ENCODE measurements around the gene FRMPD4. TPM values are rescaled to one million over a fixed set of nuclear protein-coding genes. Genes with fewer than 3 reads are reported as not detected.

FRMPD4 gene
- total RNA-seq, 2 donors from 2014 or later = not detected

- Mint-ChIP-seq H3K9me3 (no peaks in the 10 kb centered on the region), H3K27me3 (peaks cover 5% of the 10 kb centered on the region), H3K4me1 (no peaks in the 10 kb centered on the region), H3K4me3 (no peak overlapping the region), H3K36me3 (ENCODE audit: low read depth) (no peaks in the 10 kb centered on the region), H3K27ac (no peak overlapping the region)
- ATAC-seq (replicated peaks) = no peak
Measured at GRCh38 chrX:12301288-12301687, 163.0 kb downstream of the FRMPD4 start.

DNA sequence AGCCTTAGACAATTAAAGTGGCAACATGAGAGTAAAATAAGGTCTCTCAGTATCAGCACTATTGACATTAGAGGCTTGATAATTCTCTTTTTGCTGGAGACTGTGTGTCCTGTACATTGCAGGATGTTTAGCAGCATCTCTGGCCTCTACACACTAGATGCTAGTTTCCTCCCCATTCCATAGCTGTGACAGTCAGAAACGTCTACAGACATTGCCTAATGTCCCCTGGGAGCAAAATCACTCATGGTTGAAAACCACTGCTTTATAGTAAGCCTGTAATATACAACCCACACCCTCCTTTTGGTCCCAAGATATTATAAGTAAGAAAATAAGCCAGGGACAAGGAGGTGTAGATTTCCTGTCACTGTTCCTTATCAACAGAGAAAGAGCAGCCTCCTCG lies 166.0 kb downstream of the FRMPD4 start:
- H3K9me3 Mint-ChIP-seq = no peaks in the 10 kb centered on the region
- no peak overlapping the region for H3K27ac Mint-ChIP-seq
- H3K36me3 Mint-ChIP-seq (ENCODE audit: low read depth) = no peaks in the 10 kb centered on the region
- ATAC-seq (replicated peaks) = no peak
- no peak overlapping the region for H3K4me3 Mint-ChIP-seq
- H3K4me1 Mint-ChIP-seq = no peaks in the 10 kb centered on the region
- H3K27me3 Mint-ChIP-seq = no peaks in the 10 kb centered on the region

DNA sequence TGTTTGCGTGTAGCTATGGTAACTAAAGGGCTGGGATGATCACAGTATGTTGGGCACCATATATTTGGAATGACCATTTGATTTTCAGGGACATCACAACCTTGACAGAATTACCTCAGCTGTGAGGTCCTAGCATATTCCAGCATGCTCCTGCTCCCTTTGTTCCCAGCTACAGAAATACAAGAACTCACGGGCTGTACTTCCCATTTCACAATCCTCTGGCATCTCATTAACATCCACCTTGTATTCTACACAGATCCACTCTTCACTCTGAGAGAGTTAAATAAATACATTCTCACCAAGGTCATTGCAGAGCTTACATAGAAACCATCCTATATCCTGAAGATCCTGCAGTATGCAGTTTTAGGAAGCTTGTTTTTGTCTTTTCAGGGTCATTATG lies 169.7 kb downstream of the FRMPD4 start:
- Mint-ChIP-seq H3K4me3 (no peak overlapping the region), H3K9me3 (no peaks in the 10 kb centered on the region), H3K4me1 (no peaks in the 10 kb centered on the region), H3K27ac (no peak overlapping the region), H3K27me3 (no peaks in the 10 kb centered on the region), H3K36me3 (ENCODE audit: low read depth) (no peaks in the 10 kb centered on the region)
- no peak for ATAC-seq (replicated peaks)

- no peak for ATAC-seq (replicated peaks)
- Mint-ChIP-seq H3K4me3 (no peak overlapping the region), H3K27ac (no peak overlapping the region)
Measured at GRCh38 chrX:12308420-12308819, 170.1 kb downstream of the FRMPD4 start.

DNA sequence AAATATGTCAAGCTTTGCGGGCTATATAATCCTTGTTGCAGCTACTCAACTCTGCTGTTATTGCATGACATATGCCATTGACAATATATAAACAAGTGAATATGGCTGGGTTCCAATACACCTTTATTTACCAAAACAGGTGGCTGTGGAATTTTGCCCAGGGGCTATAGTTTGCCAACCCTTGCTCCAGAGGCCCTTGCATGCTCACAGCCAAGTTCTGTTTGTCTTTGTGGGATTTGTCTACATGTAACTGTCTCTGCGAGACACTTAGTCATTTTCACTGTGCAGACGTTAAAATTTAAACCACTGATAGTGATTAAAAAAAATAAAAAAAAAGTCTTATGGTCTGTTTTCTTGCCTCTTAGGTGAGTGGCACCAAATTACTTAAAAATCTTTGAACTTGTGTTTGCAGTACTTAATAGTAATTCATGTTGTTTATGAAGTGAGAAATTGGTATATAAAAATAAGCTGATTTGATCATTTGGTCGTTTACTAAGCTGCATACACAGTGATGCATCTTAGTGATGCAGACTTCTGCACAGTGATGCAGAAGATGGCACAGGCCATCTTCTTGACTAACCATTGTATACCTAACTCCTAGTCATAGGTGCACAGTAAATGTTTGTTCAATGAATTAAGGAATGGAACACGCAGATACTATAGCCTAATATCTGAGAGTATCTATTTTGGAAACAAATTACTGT lies 170.9 kb downstream of the FRMPD4 start:
- Mint-ChIP-seq H3K4me1 (no peaks in the 10 kb centered on the region), H3K27me3 (no peaks in the 10 kb centered on the region), H3K36me3 (ENCODE audit: low read depth) (no peaks in the 10 kb centered on the region), H3K27ac (no peak overlapping the region), H3K9me3 (no peaks in the 10 kb centered on the region), H3K4me3 (no peak overlapping the region)
- ATAC-seq (replicated peaks) = no peak

More at GRCh38 chrX:12308420-12308819, 170.1 kb downstream of the FRMPD4 start:
- Mint-ChIP-seq H3K36me3 (ENCODE audit: low read depth) (no peaks in the 10 kb centered on the region), H3K27me3 (no peaks in the 10 kb centered on the region), H3K4me1 (no peaks in the 10 kb centered on the region), H3K9me3 (no peaks in the 10 kb centered on the region)

- Mint-ChIP-seq H3K4me3 (no peak overlapping the region), H3K27me3 (no peaks in the 10 kb centered on the region), H3K4me1 (no peaks in the 10 kb centered on the region), H3K36me3 (ENCODE audit: low read depth) (no peaks in the 10 kb centered on the region), H3K9me3 (no peaks in the 10 kb centered on the region), H3K27ac (no peak overlapping the region)
- ATAC-seq (replicated peaks) = no peak
Measured at GRCh38 chrX:12309744-12310076, 171.4 kb downstream of the FRMPD4 start.

DNA sequence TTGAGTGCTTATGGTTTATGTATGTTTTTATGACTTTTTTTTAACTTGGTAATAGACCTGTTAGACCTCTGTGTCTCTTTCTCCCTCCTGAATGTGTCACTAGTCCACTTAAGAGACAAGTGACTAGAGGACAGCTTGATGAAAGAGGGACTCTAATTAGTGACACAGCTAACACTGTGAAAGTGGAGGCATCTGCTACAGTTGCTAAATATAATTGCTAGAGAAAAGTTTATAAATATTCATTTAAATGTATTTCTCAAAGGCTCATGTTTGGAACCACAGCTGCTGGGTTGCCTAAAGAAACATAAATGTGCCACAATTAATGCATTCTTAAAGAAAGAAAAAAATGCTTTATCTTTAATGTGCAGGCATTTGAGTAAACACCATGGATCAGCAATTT lies 176.4 kb downstream of the FRMPD4 start:
- Mint-ChIP-seq H3K27me3 (no peaks in the 10 kb centered on the region), H3K36me3 (ENCODE audit: low read depth) (no peaks in the 10 kb centered on the region), H3K4me1 (no peaks in the 10 kb centered on the region), H3K4me3 (no peak overlapping the region), H3K27ac (no peak overlapping the region), H3K9me3 (no peaks in the 10 kb centered on the region)
- ATAC-seq (replicated peaks) = no peak

DNA sequence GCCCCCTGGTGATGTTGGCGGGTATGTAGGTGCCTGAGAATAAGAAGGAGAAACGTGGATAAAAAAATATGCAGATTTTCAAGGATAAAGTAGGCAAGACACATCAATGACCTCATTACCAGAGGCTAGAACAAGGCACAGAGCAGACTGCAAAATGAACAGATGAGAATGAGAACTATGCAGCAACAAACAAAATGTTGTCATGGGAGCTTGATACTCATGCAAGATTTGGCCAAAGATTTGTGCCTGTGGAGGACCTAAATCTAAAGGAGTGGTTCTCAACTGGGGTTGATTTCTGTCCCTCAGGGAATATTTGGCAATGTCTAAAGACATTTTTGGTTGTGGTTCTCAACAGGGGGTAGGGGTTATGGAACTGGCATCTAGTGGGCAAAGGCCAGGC lies 177.3 kb downstream of the FRMPD4 start:
- no peak overlapping the region for H3K27ac Mint-ChIP-seq
- no peaks in the 10 kb centered on the region for H3K27me3 Mint-ChIP-seq
- no peak for ATAC-seq (replicated peaks)
- H3K9me3 Mint-ChIP-seq = no peaks in the 10 kb centered on the region
- no peak overlapping the region for H3K4me3 Mint-ChIP-seq
- no peaks in the 10 kb centered on the region for H3K36me3 Mint-ChIP-seq (ENCODE audit: low read depth)
- no peaks in the 10 kb centered on the region for H3K4me1 Mint-ChIP-seq

GRCh38 chrX:12319003-12319519 lies 180.8 kb downstream of the FRMPD4 start:
- Mint-ChIP-seq H3K36me3 (ENCODE audit: low read depth) (no peaks in the 10 kb centered on the region), H3K4me3 (no peak overlapping the region), H3K27ac (no peak overlapping the region), H3K4me1 (no peaks in the 10 kb centered on the region), H3K27me3 (no peaks in the 10 kb centered on the region), H3K9me3 (no peaks in the 10 kb centered on the region)
- ATAC-seq (replicated peaks) = no peak

DNA sequence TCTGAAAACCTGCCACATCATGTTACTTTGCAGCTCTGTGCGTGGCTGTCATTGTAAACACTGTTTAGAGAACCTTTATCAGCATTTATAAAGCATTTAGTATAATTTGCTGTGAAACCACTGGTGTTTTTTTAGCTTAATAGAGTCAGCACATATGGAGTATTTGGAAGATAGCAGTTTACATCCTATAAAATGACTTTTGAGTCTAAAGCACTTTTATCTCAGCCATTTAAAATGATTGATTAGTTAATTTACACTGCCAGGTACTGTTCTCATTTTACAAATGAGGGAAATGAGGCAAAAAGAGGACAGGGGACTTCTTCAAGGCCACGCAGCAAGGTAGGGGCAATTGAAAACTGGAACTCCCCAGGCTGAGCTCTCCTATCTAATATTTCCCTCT lies 181.7 kb downstream of the FRMPD4 start:
- Mint-ChIP-seq H3K4me3 (no peak overlapping the region), H3K27ac (no peak overlapping the region), H3K4me1 (no peaks in the 10 kb centered on the region), H3K27me3 (no peaks in the 10 kb centered on the region), H3K9me3 (no peaks in the 10 kb centered on the region), H3K36me3 (ENCODE audit: low read depth) (no peaks in the 10 kb centered on the region)
- ATAC-seq (replicated peaks) = no peak

GRCh38 chrX:12322031-12322430 lies 183.8 kb downstream of the FRMPD4 start:
- Mint-ChIP-seq H3K36me3 (ENCODE audit: low read depth) (no peaks in the 10 kb centered on the region), H3K9me3 (no peaks in the 10 kb centered on the region), H3K4me1 (no peaks in the 10 kb centered on the region), H3K4me3 (no peak overlapping the region), H3K27me3 (no peaks in the 10 kb centered on the region), H3K27ac (no peak overlapping the region)
- no peak for ATAC-seq (replicated peaks)

- no peaks in the 10 kb centered on the region for H3K4me1 Mint-ChIP-seq
- no peak for ATAC-seq (replicated peaks)
- no peak overlapping the region for H3K4me3 Mint-ChIP-seq
Measured at GRCh38 chrX:12325171-12325570, 186.9 kb downstream of the FRMPD4 start.

GRCh38 chrX:12327836-12328235 lies 189.6 kb downstream of the FRMPD4 start:
- Mint-ChIP-seq H3K4me1 (no peaks in the 10 kb centered on the region), H3K4me3 (no peak overlapping the region), H3K36me3 (ENCODE audit: low read depth) (no peaks in the 10 kb centered on the region), H3K27me3 (no peaks in the 10 kb centered on the region), H3K27ac (no peak overlapping the region), H3K9me3 (no peaks in the 10 kb centered on the region)
- no peak for ATAC-seq (replicated peaks)

More at GRCh38 chrX:12325171-12325570, 186.9 kb downstream of the FRMPD4 start:
- no peak overlapping the region for H3K27ac Mint-ChIP-seq
- H3K27me3 Mint-ChIP-seq = no peaks in the 10 kb centered on the region
- no peaks in the 10 kb centered on the region for H3K36me3 Mint-ChIP-seq (ENCODE audit: low read depth)
- no peaks in the 10 kb centered on the region for H3K9me3 Mint-ChIP-seq

DNA sequence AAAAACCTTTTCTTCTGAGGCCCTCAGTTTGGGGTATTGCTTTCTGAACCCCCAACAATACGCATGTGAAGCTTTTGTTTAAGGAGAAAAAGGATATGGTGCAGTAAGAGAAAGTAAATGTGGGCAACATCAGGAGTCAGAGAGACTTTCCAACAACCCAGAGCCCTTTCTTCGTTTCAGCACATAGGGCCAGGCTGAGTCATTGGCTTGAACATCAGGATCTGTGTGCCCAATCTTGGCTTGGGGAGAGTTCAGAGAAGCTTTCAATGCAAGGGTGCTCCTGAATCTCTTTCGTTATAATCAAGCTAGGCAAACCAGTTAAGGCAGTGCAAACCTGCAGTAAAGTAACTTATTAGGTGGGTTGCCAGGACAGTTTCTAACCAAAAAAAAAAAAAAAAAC lies 191.2 kb downstream of the FRMPD4 start:
- Mint-ChIP-seq H3K27ac (no peak overlapping the region), H3K27me3 (no peaks in the 10 kb centered on the region), H3K4me3 (no peak overlapping the region), H3K9me3 (no peaks in the 10 kb centered on the region), H3K4me1 (no peaks in the 10 kb centered on the region), H3K36me3 (ENCODE audit: low read depth) (no peaks in the 10 kb centered on the region)
- no peak for ATAC-seq (replicated peaks)

- no peak for ATAC-seq (replicated peaks)
- Mint-ChIP-seq H3K27ac (no peak overlapping the region), H3K36me3 (ENCODE audit: low read depth) (no peaks in the 10 kb centered on the region), H3K9me3 (no peaks in the 10 kb centered on the region), H3K27me3 (no peaks in the 10 kb centered on the region), H3K4me1 (no peaks in the 10 kb centered on the region), H3K4me3 (no peak overlapping the region)
Measured at GRCh38 chrX:12330841-12331240, 192.6 kb downstream of the FRMPD4 start.

Measured in activated T-helper 17 cell treated with anti-CD3 and anti-CD28 coated beads, Interleukin-2, amount 50 U/mL, for 72 hours (primary cell).